H7 (cell line): ENCODE data around the gene TMEM154. TPM values are rescaled to one million over a fixed set of nuclear protein-coding genes. Genes with fewer than 3 reads are reported as not detected.

ENCODE experiments used
- DNase-seq: peaks from one replicate; pipeline ENCODE4 v3.0.0; 2012
- H3K27me3 ChIP-seq: 2 replicates; pipeline ENCODE4 v1.6.0; 2011; ENCODE audit warnings: mild to moderate bottlenecking, low read length; ENCODE audit not compliant: control insufficient read depth, insufficient read depth
- H3K36me3 ChIP-seq: replicated peaks from 2 replicates; pipeline ENCODE4 v1.5.1; 2011; ENCODE audit warnings: low read length; ENCODE audit not compliant: control insufficient read depth, insufficient read depth
- H3K4me3 ChIP-seq: 2 replicates; pipeline ENCODE4 v1.5.1; 2011; ENCODE audit warnings: low read depth, mild to moderate bottlenecking, control low read depth, low read length, moderate library complexity; ENCODE audit not compliant: insufficient read depth
- total RNA-seq: library from RNA; depleted of rRNA; stranded (reverse); fragments of >200 nt; shearing (Covaris generic); gene quantifications from 2 replicates; pipeline ENCODE4 v1.2.3, GENCODE V29; 2014; rRNA removed

Gene TMEM154
- total RNA-seq, 1 experiment from 2014 or later = 0.31 TPM

DNA sequence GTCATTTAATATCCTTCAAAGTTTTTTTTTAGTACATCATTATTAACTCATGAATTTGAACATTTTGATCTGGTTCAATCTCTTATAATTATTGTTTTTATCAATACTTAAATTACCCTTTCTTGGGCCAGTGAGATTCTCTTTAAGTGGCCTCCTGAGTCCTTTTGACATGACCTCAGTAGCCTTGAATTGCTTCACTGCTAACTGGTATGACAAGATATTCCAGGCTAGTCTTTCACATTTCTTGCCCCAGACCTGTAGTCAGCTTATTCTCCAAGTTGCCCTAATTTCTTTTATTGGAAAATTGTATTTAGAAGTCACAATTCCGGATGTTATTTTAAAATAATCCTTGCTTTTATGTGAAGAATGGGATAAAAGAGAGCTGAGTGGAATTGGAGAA is 108.5 kb downstream of the TMEM154 start:
- Histone ChIP-seq H3K27me3 (no peaks in the 10 kb centered on the region), H3K4me3 (no peak overlapping the region), H3K36me3 (no peaks in the 10 kb centered on the region)
- no peak for DNase-seq

Other genes starting within 250 kb of the TMEM154 start
- gene FBXW7, start 143.9 kb downstream of the TMEM154 start, total RNA-seq = 12.7 and 22.7 TPM in 2 replicates
- 0.73 and 1.8 TPM in 2 replicates for gene TIGD4, start 99.7 kb upstream of the TMEM154 start, total RNA-seq
- gene ARFIP1, start 100.0 kb upstream of the TMEM154 start, total RNA-seq = 30.5 and 40.0 TPM in 2 replicates